HG03159 (cell line): ENCODE data around the gene PPP6C.
"Not testable (repeated sequence)": the region's sequence is repeated elsewhere in the genome, so short reads cannot be mapped to it uniquely, and the experiment has no call there.

Experiments
- ATAC-seq: cut with Tn5 transposase; IDR thresholded peaks from one replicate; pipeline ENCODE4 v1.9.1; 2021; ENCODE audit warnings: mild to moderate bottlenecking, moderate library complexity; ENCODE audit not compliant: unreplicated experiment

The PPP6C gene

GRCh38 chr9:125183054-125183453 lies 6.5 kb downstream of the PPP6C start:
- no peak for ATAC-seq

- ATAC-seq, result not testable (repeated sequence)
These were observed 7.8 kb downstream of the PPP6C start for GRCh38 chr9:125181756-125182155.

GRCh38 chr9:125180876-125181275 lies 8.7 kb downstream of the PPP6C start:
- no peak for ATAC-seq

- ATAC-seq, result not testable (repeated sequence)
These were observed 9.8 kb downstream of the PPP6C start for GRCh38 chr9:125179776-125180175.

GRCh38 chr9:125177888-125178287 lies 11.7 kb downstream of the PPP6C start:
- ATAC-seq, result no peak

- ATAC-seq, result no peak
These were observed 13.0 kb downstream of the PPP6C start for GRCh38 chr9:125176636-125177035.

GRCh38 chr9:125172031-125172755 lies 17.4 kb downstream of the PPP6C start:
- no peak for ATAC-seq

- no peak for ATAC-seq
These were observed 19.7 kb downstream of the PPP6C start for GRCh38 chr9:125169895-125170294.

GRCh38 chr9:125166762-125167161 lies 22.8 kb downstream of the PPP6C start:
- ATAC-seq, result no peak

- ATAC-seq, result not testable (repeated sequence)
These were observed 26.7 kb downstream of the PPP6C start for GRCh38 chr9:125162891-125163290.

- ATAC-seq, result no peak
These were observed 28.2 kb downstream of the PPP6C start for GRCh38 chr9:125161284-125161918.

GRCh38 chr9:125160750-125161149 lies 28.9 kb downstream of the PPP6C start:
- ATAC-seq, result no peak

GRCh38 chr9:125156551-125156950 lies 33.1 kb downstream of the PPP6C start:
- no peak for ATAC-seq

- ATAC-seq, result no peak
These were observed 35.8 kb downstream of the PPP6C start for GRCh38 chr9:125153712-125154367.

GRCh38 chr9:125151730-125152129 lies 37.9 kb downstream of the PPP6C start:
- no peak for ATAC-seq

- no peak for ATAC-seq
These were observed 39.0 kb downstream of the PPP6C start for GRCh38 chr9:125150349-125151245.

- ATAC-seq, result no peak
These were observed 42.1 kb downstream of the PPP6C start for GRCh38 chr9:125147401-125147951.

- ATAC-seq, result no peak
These were observed 43.4 kb downstream of the PPP6C start for GRCh38 chr9:125146247-125146646.

- ATAC-seq, result no peak
These were observed 44.2 kb downstream of the PPP6C start for GRCh38 chr9:125145425-125145824.

- peak; percentile 98 for ATAC-seq
These were observed 46.1 kb downstream of the PPP6C start, which contains the start of gene SCAI for GRCh38 chr9:125143377-125144090. TSS of gene SCAI (minus strand) at chr9:125143528. CDS start at chr9:125143437, 91 bp downstream.
